Glutamatergic neuron (in vitro differentiated cells): Measurements from ENCODE around the gene STRIP1. TPM values are rescaled to one million over a fixed set of nuclear protein-coding genes. Genes with fewer than 3 reads are reported as not detected.

Experiments
- DNase-seq: peaks from one replicate; pipeline ENCODE4 v3.0.0; 2022
- H3K27ac Mint-ChIP-seq: one replicate; pipeline ENCODE4 v1.8.0; 2020; ENCODE audit warnings: mild to moderate bottlenecking, mixed read lengths, inconsistent platforms; ENCODE audit not compliant: unreplicated experiment
- H3K27me3 Mint-ChIP-seq: one replicate; pipeline ENCODE4 v1.8.0; 2020; ENCODE audit warnings: mild to moderate bottlenecking, moderate library complexity, mixed read lengths, inconsistent platforms; ENCODE audit not compliant: unreplicated experiment
- H3K36me3 Mint-ChIP-seq: one replicate; pipeline ENCODE4 v1.8.0; 2020; ENCODE audit warnings: mild to moderate bottlenecking, mixed read lengths, inconsistent platforms; ENCODE audit not compliant: unreplicated experiment
- H3K4me1 Mint-ChIP-seq: one replicate; pipeline ENCODE4 v1.8.0; 2020; ENCODE audit warnings: mild to moderate bottlenecking, low read depth, mixed read lengths, inconsistent platforms; ENCODE audit not compliant: unreplicated experiment
- H3K4me3 Mint-ChIP-seq: one replicate; pipeline ENCODE4 v1.8.0; 2020; ENCODE audit warnings: mild to moderate bottlenecking, mixed read lengths, inconsistent platforms; ENCODE audit not compliant: unreplicated experiment
- H3K9me3 Mint-ChIP-seq: one replicate; pipeline ENCODE4 v1.8.0; 2020; ENCODE audit warnings: mild to moderate bottlenecking, moderate library complexity, mixed read lengths, inconsistent platforms; ENCODE audit not compliant: unreplicated experiment
- total RNA-seq: library from RNA; stranded (reverse); fragmentation: NEBNext Ultra II Directional; extraction: Animal tissue kit (Norgen Biotek cat#: 25700); gene quantifications from one replicate; pipeline ENCODE4 v1.2.1, GENCODE V29; 2021; ENCODE audit not compliant: unreplicated experiment
- TF ChIP-seq, protein P1 (sequence below): fragments of 200-600 bp; sonication (generic); IDR thresholded peaks from one replicate; pipeline ENCODE4 v1.5.0; 2021; ENCODE audit not compliant: partially characterized antibody, unreplicated experiment

The STRIP1 gene
- total RNA-seq, 1 donor from 2014 or later = 90.2 TPM

- Mint-ChIP-seq H3K27ac (no peak overlapping the region), H3K36me3 (no peaks in the 10 kb centered on the region), H3K4me1 (peaks cover 9% of the 10 kb centered on the region), H3K9me3 (peaks cover 4% of the 10 kb centered on the region), H3K4me3 (no peak overlapping the region), H3K27me3 (peaks cover 13% of the 10 kb centered on the region)
- DNase-seq = no peak
- TF ChIP-seq, protein P1, sequence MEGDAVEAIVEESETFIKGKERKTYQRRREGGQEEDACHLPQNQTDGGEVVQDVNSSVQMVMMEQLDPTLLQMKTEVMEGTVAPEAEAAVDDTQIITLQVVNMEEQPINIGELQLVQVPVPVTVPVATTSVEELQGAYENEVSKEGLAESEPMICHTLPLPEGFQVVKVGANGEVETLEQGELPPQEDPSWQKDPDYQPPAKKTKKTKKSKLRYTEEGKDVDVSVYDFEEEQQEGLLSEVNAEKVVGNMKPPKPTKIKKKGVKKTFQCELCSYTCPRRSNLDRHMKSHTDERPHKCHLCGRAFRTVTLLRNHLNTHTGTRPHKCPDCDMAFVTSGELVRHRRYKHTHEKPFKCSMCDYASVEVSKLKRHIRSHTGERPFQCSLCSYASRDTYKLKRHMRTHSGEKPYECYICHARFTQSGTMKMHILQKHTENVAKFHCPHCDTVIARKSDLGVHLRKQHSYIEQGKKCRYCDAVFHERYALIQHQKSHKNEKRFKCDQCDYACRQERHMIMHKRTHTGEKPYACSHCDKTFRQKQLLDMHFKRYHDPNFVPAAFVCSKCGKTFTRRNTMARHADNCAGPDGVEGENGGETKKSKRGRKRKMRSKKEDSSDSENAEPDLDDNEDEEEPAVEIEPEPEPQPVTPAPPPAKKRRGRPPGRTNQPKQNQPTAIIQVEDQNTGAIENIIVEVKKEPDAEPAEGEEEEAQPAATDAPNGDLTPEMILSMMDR = no peak
These were observed 57.0 kb downstream of the STRIP1 start for GRCh38 chr1:110091381-110091780.

GRCh38 chr1:110091791-110092190 is 57.4 kb downstream of the STRIP1 start:
- no peak overlapping the region for H3K4me3 Mint-ChIP-seq
- peaks cover 8% of the 10 kb centered on the region for H3K27me3 Mint-ChIP-seq
- no peaks in the 10 kb centered on the region for H3K36me3 Mint-ChIP-seq
- no peak for DNase-seq
- TF ChIP-seq, protein P1 = no peak
- no peaks in the 10 kb centered on the region for H3K9me3 Mint-ChIP-seq
- peaks cover 9% of the 10 kb centered on the region for H3K4me1 Mint-ChIP-seq
- no peak overlapping the region for H3K27ac Mint-ChIP-seq

DNA sequence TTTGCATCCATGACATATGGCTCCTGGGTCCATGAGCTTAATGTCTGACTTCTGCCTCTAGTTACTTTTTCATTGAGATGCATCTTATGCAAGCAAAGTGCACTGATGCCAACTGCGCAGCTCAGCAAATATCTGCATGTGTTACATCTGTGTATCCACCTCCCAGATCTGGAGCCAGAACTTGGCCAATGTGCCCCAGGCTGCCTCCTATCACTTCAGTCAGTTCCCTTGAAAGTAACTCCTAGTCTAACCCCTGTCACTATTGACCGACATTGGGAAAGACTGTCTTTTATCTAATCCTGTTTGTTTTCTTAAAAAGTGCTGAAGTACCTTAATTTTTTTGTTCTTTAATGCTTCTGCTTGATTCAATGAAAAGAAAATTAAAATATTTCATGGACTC is 58.6 kb downstream of the STRIP1 start:
- H3K27ac Mint-ChIP-seq = no peak overlapping the region
- peaks cover 9% of the 10 kb centered on the region for H3K4me1 Mint-ChIP-seq
- DNase-seq = no peak
- no peaks in the 10 kb centered on the region for H3K36me3 Mint-ChIP-seq
- no peaks in the 10 kb centered on the region for H3K9me3 Mint-ChIP-seq
- peaks cover 3% of the 10 kb centered on the region for H3K27me3 Mint-ChIP-seq
- H3K4me3 Mint-ChIP-seq = no peak overlapping the region
- TF ChIP-seq, protein P1 = no peak

- Mint-ChIP-seq H3K9me3 (no peaks in the 10 kb centered on the region), H3K36me3 (no peaks in the 10 kb centered on the region), H3K4me3 (no peak overlapping the region), H3K4me1 (peaks cover 9% of the 10 kb centered on the region), H3K27ac (no peak overlapping the region), H3K27me3 (peaks cover 7% of the 10 kb centered on the region)
- no peak for DNase-seq
- TF ChIP-seq, protein P1 = no peak
These were observed 60.7 kb downstream of the STRIP1 start for GRCh38 chr1:110094931-110095654.

DNA sequence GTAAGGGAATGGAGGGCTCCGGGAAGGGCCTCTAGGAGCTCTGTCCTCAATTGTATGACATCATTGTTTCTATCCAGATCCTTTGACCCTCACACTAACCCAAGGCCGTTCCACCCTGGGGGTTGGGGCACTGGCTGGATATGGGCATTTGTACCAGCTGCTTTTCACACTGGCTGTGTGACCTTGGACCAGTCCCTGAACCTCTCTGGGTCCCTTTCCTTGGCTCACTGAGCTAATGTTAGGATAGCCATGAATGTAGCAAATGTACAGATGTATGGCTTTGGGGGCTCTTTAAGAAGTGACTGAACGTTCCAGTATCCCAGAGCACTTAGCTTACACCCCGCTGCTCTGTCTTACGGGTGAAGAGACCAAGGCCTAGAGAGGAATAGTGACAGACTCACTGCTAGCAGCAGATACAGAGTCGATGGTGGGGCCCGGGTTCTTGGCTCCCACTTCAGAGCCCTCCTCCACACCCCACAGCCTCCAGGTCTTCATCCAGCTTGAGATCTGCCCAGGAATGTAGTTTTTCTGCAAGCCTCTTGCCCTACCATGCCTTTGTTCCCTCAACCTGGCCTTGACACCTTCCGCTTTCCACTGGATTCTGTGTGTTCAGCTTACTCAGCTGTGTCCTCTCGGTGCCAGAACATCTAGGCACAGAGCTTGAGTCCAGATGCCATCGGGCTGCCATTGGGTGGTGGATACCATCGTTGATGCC is 63.2 kb downstream of the STRIP1 start:
- Mint-ChIP-seq H3K27ac (no peak overlapping the region), H3K36me3 (no peaks in the 10 kb centered on the region), H3K27me3 (peaks cover 5% of the 10 kb centered on the region), H3K4me3 (no peak overlapping the region), H3K9me3 (no peaks in the 10 kb centered on the region), H3K4me1 (peaks cover under 1% of the 10 kb centered on the region)
- TF ChIP-seq, protein P1 = no peak
- DNase-seq = no peak
